ENCODE measurements around the gene FGFR1OP2. TPM values are rescaled to one million over a fixed set of nuclear protein-coding genes. Genes with fewer than 3 reads are reported as not detected.
A peak's percentile ranks its signal among the peaks of the same experiment; 100 is the strongest.

FGFR1OP2 gene
- 45.0 and 61.4 TPM in 2 replicates for total RNA-seq (2014; rRNA removed; shearing (Covaris generic))
- 26.8 and 35.6 TPM in 2 replicates for polyA plus RNA-seq (2016; fragmentation: Nextera tagmentation; extraction: Ambion mirVana)
- long read RNA-seq, transcript FGFR1OP2-201 (7 exons, 2,924 nt): minor isoform, 5 of 20 reads
- long read RNA-seq, transcript FGFR1OP2-206 (5 exons, 956 nt): minor isoform, 5 of 20 reads
- long read RNA-seq, transcript FGFR1OP2-202 (6 exons, 2,790 nt): major isoform, 6 of 20 reads
- long read RNA-seq, partial matches to known transcripts: 0 of 20 reads
- long read RNA-seq, other reads (novel, unspliced or antisense): 1 of 20 reads

DNA sequence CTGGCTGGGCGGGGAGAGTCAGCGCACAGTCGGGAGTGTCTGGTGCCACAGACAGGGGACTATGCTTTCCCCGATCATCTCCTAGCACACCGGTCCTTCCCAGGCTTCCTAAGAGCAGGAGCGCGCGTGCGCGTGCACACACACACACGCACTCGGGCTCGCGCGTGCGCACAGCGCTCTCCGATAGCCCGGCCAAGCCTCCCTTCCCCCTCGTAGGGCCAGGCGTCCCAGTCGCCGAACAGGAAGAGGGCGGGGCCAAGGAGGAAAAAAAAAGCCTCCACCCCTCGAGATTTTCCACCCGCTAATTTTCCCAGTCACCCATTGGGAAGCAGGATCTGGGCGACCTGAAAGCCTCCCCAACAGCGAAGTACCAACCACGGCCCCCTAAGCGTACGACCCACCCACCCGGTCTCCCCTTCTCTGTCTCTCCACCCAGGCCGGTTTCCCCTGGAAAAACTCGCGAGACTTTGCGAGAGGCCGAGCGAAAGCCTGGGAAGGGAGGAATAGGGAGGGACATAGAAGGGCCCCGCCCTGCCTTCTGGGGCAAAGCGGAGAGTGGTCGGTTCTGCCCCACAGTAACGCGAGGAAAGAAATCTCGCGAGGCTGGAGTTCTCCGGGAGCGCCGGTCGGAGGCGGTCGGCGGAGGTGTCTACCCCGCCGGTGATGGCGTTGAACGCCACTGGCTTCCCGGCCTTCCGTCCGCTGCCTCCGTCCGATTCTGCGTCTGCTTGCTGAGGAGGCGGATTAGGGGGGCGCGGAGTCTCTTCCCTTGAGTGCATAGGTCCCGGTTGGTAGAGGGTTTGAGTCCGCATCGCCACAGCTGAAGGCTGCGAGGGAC is at the start of gene FGFR1OP2, which contains the start of gene INTS13:
TSS of gene FGFR1OP2 (plus strand) at position 608 of the 838 bp plus-strand sequence. CDS start 15,689 bp downstream, outside the sequence.
TSS of gene INTS13 (minus strand) at position 119 of the 838 bp plus-strand sequence. CDS start 1,178 bp downstream, outside the sequence.
- peak within 1 kb of the TSS; percentile 92 for H3K4me3 ChIP-seq
- DNase-seq (ENCODE audit: low spot score) (peak; percentile 99), ATAC-seq (peak; percentile 93)
- Mint-ChIP-seq H3K4me3 (peak within 1 kb of the TSS; percentile 91), H3K36me3 (ENCODE audit: low read depth) (peaks cover 6% of the 10 kb centered on the region), H3K4me1 (peaks cover 17% of the 10 kb centered on the region), H3K27ac (peak within 1 kb of the TSS; percentile 99), H3K27me3 (ENCODE audit: insufficient read depth, low read depth, poor library complexity) (peaks cover 10% of the 10 kb centered on the region), H3K9me3 (peaks cover 3% of the 10 kb centered on the region; the same call in 2 of the 3 replicates)
- TF ChIP-seq POLR2AphosphoS5 (IDR thresholded peaks at IDR 0.05; ENCODE audit: low read depth) (peak; percentile 82), NANOG (IDR thresholded peaks at IDR 0.05; ENCODE audit: borderline replicate concordance) (no peak)
- peak within 1 kb of the TSS; percentile 93 for H3K27ac ChIP-seq (ENCODE audit: low read depth)
- H4K20me1 ChIP-seq (replicated peaks; ENCODE audit: insufficient read depth): peaks cover 36% of the 10 kb centered on the region
- no peaks in the 10 kb centered on the region for H3K36me3 ChIP-seq (ENCODE audit: insufficient read depth)
- no peaks in the 10 kb centered on the region for H3F3A ChIP-seq (replicated peaks; ENCODE audit: low read depth)
- H3K4me1 ChIP-seq (ENCODE audit: insufficient read depth): peaks cover 27% of the 10 kb centered on the region
- H3K79me2 ChIP-seq (replicated peaks; ENCODE audit: insufficient read depth): peaks cover 87% of the 10 kb centered on the region
- H3K4me2 ChIP-seq: peak within 1 kb of the TSS; percentile 83
- H3K27me3 ChIP-seq (ENCODE audit: insufficient read depth): no peaks in the 10 kb centered on the region
- H2AFZ ChIP-seq: peak within 1 kb of the TSS; percentile 91; the same call in 1 of the 2 replicates
- no peaks in the 10 kb centered on the region for H3K9me2 ChIP-seq (ENCODE audit: insufficient read depth)

DNA sequence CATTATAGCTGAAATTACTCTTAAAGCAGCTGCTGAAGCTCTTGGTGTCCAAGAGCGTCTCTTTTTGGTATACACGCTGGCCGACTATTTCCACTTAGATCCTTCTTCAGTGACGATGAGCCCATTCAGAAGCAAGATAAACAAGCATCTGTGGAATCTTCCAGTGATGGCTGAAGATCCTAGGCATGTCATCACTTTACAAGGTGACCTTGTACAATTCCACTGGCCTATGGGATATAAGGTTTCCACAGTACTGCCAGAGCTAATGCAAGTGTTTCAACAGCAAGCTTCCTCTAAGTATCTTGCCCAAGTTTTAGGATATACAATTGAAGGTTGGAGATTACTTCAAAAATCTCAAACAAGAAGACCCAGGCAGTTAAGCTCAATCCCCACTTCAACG is 47.5 kb upstream of the FGFR1OP2 start:
- H3K4me2 ChIP-seq: no peak overlapping the region
- no peaks in the 10 kb centered on the region for H3K79me2 ChIP-seq (replicated peaks; ENCODE audit: insufficient read depth)
- H3K27me3 ChIP-seq (ENCODE audit: insufficient read depth): no peaks in the 10 kb centered on the region
- no peak overlapping the region for H2AFZ ChIP-seq
- Mint-ChIP-seq H3K4me1 (no peaks in the 10 kb centered on the region), H3K36me3 (ENCODE audit: low read depth) (no peaks in the 10 kb centered on the region), H3K9me3 (no peaks in the 10 kb centered on the region; the same call in 2 of the 3 replicates), H3K27ac (0 out of 2 replicates have a peak overlapping the region, but pooled peaks have one; percentile 14), H3K4me3 (no peak overlapping the region), H3K27me3 (ENCODE audit: insufficient read depth, low read depth, poor library complexity) (no peaks in the 10 kb centered on the region)
- no peak for DNase-seq (ENCODE audit: low spot score)
- no peak overlapping the region for H3K4me3 ChIP-seq
- H3K36me3 ChIP-seq (ENCODE audit: insufficient read depth): no peaks in the 10 kb centered on the region
- ATAC-seq: no peak
- no peak overlapping the region for H3K27ac ChIP-seq (ENCODE audit: low read depth)
- no peaks in the 10 kb centered on the region for H3K9me2 ChIP-seq (ENCODE audit: insufficient read depth)
- H3K4me1 ChIP-seq (ENCODE audit: insufficient read depth): no peaks in the 10 kb centered on the region
- no peaks in the 10 kb centered on the region for H4K20me1 ChIP-seq (replicated peaks; ENCODE audit: insufficient read depth)
- H3F3A ChIP-seq (replicated peaks; ENCODE audit: low read depth): no peaks in the 10 kb centered on the region
- TF ChIP-seq EZH2phosphoT487 (IDR thresholded peaks at IDR 0.05; ENCODE audit: unreplicated experiment) (no peak), REST (IDR thresholded peaks at IDR 0.05; ENCODE audit: unreplicated experiment) (no peak), NANOG (IDR thresholded peaks at IDR 0.05; ENCODE audit: borderline replicate concordance) (no peak), JUNB (IDR thresholded peaks at IDR 0.05; ENCODE audit: unreplicated experiment) (no peak), CTCF (conservative IDR thresholded peaks at IDR 0.05; ENCODE audit: low read depth in 2 of 2) (no peak), ZNF331 (CRISPR knock-in tag; IDR thresholded peaks at IDR 0.05; ENCODE audit: low read depth) (no peak)
- TF ChIP-seq, protein P1, sequence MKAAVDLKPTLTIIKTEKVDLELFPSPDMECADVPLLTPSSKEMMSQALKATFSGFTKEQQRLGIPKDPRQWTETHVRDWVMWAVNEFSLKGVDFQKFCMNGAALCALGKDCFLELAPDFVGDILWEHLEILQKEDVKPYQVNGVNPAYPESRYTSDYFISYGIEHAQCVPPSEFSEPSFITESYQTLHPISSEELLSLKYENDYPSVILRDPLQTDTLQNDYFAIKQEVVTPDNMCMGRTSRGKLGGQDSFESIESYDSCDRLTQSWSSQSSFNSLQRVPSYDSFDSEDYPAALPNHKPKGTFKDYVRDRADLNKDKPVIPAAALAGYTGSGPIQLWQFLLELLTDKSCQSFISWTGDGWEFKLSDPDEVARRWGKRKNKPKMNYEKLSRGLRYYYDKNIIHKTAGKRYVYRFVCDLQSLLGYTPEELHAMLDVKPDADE (IDR thresholded peaks at IDR 0.05): no peak
